HK-2 (cell line): ENCODE measurements around the gene PRKCB.

ENCODE experiments used
- DNase-seq: peaks from one replicate; pipeline ENCODE4 v3.0.0-alpha.2; 2018; ENCODE audit not compliant: unreplicated experiment

Gene PRKCB

DNA sequence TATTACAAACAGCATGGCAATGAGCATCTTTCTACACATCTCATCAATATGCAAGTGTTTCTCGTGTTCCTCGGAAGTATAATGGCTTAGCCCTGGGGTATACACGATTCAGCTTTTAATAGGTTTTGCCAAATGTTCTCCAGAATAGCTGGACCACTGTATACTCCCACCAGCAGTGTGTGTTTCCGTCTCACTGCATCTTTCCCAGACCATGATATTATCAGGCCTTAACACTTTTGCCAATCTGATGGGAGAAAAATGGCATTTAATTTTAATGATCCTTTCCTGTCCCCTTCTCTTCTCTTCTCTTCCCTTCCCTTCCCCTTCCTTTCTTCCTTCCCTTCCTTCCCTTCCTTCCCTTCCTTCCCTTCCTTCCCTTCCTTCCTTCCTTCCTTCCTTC lies 30.8 kb downstream of the PRKCB start:
- no peak for DNase-seq

- DNase-seq, result no peak
Observed at GRCh38 chr16:23867566-23867965, 31.8 kb downstream of the PRKCB start.

- no peak for DNase-seq
Observed at GRCh38 chr16:23868136-23868535, 32.4 kb downstream of the PRKCB start.

DNA sequence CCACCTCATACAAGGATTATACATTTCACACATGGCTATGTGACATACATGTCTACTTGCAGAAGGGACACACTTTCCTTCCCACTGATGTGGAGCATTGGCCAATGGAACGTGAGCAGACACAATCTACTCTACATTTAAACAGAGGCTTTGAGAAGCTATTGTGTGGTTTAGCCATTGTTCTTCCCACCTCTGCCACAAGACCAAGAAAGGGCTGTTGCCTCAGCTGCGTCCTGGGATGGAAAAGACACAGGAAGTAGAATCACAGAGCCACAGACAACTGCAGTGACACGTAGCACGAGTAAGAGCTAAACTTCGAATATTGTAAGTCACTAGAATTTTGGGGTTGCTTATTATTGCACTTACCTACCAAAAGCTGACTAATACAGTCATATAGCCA lies 33.3 kb downstream of the PRKCB start:
- no peak for DNase-seq

GRCh38 chr16:23871924-23872323 lies 36.1 kb downstream of the PRKCB start:
- DNase-seq, result no peak

DNA sequence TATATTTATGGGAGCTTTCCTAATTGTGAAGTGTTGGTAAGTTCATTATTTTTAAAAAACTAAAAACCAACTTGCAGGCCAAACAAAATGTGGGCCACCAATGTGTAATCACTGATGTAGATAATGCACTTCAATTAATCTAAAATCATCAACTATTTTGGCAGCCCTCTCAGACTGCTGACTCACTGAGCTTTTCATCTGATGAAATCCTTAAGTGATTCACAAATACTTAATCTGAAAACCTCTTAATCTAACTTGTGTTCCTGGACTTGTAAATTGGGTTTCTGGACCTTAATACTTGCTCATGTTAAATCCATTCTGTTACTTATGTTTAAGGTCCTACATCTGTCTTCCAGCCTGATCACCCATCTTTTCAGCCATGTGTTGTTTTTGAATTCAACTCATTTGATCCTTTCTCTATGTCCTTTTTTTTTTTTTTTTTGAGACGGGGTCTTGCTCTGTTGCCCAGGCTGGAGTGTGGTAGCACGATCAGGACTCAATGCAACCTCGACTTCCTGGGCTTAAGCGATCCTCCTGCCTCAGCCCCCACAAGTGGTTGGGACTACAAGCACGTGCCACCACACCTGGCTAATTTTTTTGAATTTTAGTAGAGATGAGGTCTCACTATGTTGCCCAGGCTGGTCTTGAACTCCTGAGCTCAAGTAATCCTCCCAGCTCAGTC lies 39.0 kb downstream of the PRKCB start:
- no peak for DNase-seq

- no peak for DNase-seq
Observed at GRCh38 chr16:23876256-23876896, 40.6 kb downstream of the PRKCB start.

GRCh38 chr16:23877107-23878070 lies 41.6 kb downstream of the PRKCB start:
- DNase-seq, result no peak

DNA sequence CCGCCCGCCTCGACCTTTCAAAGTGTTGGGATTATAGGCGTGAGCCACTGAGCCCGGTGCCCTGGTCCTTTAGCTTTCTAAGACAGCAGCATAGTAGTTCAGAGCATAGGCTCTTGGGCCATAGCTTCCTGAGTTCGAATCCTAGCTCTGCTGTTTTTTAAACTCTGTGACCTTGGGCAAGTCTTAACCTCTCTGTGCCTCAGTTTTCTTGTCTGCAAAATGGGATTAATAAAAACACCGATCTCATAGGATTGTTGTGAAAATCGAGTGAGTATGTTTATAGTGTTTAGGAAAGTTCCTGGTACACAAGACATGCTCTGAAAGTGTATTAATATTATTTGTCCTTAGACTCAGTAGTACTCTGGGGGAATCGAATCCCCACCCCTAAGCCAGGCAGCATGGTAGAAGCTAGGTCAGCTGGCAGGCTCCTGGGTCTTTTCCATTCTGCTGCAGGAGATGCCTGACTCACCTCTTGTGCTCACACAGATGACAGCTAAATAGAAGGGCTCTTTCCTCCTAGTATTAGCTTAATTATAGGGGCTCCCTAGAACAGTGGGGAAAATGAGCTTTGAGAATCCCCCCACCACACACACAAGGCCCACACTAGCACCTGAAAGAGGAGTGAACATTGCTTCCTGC lies 44.1 kb downstream of the PRKCB start:
- no peak for DNase-seq

GRCh38 chr16:23889189-23889588 lies 53.4 kb downstream of the PRKCB start:
- no peak for DNase-seq

DNA sequence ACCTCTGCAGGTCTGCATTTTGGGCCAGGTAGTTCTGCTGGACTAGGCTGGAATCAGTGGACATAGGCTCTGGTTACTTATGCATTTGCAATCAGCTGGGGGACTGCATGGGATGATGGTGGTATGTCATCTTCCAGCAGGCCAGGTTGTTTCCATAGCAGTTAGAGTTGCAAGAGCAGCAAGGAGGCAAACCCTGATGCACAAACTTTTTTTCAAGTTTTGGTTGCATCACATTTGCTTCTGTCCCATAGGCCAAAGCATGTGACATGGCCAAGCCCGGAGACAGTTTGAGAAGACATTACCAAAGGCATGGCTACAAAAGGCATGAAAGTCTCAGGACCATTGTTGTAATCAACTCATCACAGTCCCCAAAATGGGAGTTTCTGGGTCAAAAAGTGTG lies 58.2 kb downstream of the PRKCB start:
- no peak for DNase-seq

- no peak for DNase-seq
Observed at GRCh38 chr16:23895052-23895451, 59.3 kb downstream of the PRKCB start.

DNA sequence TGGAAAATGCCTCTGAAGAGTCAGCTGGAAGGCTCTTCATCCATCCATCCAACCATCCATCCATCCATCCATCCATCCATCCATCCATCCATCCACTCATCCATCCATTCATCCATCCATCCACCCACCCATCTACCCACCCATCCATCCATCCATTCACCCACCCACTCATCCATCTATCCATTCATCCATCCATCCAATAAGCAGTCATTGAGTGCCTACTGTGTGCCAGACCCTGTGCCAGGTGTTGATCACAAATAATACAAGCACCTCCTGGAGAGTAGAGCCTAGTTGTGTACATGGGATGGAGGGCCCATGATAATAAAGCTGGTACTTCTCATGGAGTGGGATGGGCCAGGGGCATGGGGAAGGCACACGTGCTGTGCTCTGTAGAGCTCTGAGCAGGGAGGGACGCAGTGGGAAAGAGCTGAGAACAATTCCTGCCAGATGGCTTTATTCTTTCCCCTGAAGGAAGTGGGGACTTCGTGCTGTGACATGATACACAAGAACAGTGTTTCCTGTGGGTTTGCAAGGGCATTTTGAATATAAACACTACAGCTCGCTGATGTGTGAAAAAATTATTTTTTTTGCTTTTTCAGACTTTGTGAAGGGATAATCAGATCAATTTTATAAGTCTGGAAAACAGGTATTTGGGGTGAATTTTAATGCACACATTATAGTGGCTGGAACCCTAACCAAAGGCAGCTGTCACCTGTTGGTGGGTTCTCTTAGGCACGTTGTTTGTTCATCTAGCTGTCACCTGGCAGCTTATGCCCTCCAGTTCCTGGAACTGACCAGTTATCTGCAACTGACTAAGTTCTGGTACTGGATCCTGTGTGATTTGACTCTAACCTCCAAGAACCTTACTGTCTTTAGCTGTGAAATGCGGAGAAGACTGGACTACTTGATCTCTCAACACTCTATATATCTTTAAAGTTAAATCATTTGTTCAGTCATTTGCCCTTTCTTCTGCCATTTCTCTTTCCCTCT lies 61.3 kb downstream of the PRKCB start:
- DNase-seq, result no peak

DNA sequence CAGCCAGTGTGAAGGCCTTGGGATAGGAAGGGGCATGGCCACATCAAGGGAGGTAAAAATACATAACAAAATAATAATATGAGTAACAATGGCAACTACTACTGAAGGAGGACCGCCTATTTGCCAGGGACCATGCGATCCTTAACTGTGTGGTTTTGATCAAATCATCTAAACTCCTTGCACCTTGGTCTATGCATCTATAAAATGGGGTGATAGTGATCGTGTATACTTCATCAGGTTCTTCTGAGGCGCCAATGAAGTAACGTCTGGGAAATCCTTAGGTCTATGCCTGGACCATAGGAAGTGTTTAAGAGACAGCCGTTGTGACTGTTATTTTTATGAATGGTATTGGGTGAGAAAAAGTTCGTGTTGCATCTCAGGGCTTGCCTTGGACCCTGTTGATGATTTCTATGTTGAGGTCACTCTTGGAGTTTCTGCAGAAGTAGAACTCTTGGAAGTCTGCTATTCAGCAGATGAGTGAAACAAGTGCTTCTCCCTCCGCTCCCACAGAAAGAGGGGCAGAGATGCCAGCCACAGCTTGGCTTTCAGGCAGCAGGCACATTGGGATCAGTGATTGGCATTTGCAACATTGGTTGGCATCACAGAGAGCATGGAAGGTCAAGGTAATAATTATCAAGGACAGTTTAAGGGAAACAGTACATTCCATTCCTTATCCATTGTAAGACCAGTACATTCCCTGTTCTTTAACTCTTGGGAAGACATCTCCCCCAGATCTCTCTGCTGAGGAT lies 63.1 kb downstream of the PRKCB start:
- no peak for DNase-seq

- DNase-seq, result no peak
Observed at GRCh38 chr16:23899869-23900268, 64.1 kb downstream of the PRKCB start.

DNA sequence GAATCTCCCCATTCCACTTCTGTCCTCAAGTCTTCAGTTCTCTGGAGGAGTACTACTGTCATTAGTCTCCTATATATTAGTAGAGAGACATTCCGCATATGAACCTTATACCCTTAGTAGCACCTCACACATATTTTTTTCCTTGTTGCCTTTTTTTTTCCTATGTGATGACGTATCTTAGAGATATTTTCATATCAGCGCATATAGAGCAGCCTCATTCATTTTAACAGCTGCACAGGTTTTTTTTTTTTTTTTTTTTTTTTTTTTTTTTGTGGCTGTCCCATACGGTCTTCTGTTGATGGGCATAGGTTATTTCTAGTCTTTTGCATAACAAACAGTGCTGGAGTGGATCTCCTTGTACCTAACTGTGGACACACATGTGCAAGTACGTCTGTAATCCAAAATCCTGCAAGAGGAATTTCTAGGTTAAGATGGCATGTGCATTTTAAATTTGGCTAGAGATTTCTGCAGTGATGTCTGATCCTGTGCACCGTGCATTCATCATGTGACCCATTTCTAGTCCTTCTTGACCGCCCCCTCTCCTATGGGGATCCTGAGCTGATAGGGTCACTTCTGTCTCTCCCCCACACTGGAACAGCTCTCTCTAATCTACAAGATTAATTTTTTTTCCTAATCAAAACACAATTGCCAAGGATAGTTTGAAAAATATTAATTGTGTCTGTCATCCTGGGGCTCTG lies 64.8 kb downstream of the PRKCB start:
- DNase-seq, result no peak

- DNase-seq, result no peak
Observed at GRCh38 chr16:23901178-23902033, 65.6 kb downstream of the PRKCB start.

DNA sequence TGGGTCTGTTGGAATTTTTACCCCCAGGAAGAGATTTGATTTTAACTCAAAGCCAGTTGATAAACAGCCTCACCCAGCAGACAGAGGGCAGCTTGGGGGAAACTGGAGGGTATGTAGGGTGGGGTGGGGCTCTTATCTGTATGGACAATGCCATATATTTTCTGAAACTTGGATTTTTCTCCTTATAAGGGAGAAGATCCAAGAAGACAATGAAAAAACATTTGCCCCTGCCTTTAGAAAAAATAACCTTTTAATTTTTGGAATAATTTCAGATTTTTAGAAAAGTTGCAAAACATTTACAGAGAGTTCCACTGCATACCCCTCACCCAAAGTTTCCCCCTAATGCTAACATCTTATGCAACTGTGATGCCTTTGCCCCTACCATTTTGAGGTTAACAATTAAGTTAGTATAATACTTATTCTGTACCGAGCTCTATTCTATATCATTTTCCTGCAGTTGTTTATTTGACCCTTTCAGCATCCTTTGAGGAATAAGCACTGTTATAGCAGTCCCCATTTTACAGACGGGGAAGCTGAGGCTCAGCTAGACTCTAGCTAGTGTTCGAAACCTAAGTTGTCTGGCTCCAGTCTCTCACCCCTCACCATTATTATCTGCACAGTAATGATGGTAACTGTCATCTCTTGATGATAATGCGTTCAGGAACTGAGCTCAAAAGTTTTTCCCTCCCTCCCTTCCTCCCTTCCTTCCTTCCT lies 66.4 kb downstream of the PRKCB start:
- DNase-seq, result no peak
